ENCODE measurements around the gene CXCR5. TPM values are rescaled to one million over a fixed set of nuclear protein-coding genes. Genes with fewer than 3 reads are reported as not detected.
A peak's percentile ranks its signal among the peaks of the same experiment; 100 is the strongest.

CXCR5 gene
- total and polyA plus RNA-seq, 10 of the 15 experiments (the other 5 are each of a cell fraction or from before 2014, with no cell fraction given): 0.03 to 0.63 (median 0.25) TPM

- TF ChIP-seq SREBF2 (IDR thresholded peaks at IDR 0.05; ENCODE audit: low read length): no peak
- TF ChIP-seq POLR2AphosphoS2 (IDR thresholded peaks at IDR 0.05; ENCODE audit: low read depth, low read length): no peak
- no peak for TF ChIP-seq RELA (IDR thresholded peaks at IDR 0.05; ENCODE audit: borderline replicate concordance, partially characterized antibody)
- no peak for TF ChIP-seq PKNOX1 (IDR thresholded peaks at IDR 0.05)
- no peak for TF ChIP-seq TCF3 (IDR thresholded peaks at IDR 0.05; ENCODE audit: borderline replicate concordance, insufficient read depth, low read depth, low read length)
- TF ChIP-seq PBX3 (IDR thresholded peaks at IDR 0.05; ENCODE audit: insufficient replicate concordance, low read depth, low read length): no peak
- 0 out of 4 replicates have a peak, but pooled peaks have one; percentile 32 to 44 for TF ChIP-seq BHLHE40 (IDR thresholded peaks at IDR 0.05; ENCODE audit: borderline replicate concordance in 1 of 2, low read depth in 2 of 2, low read length in 1 of 2)
- no peak for TF ChIP-seq ZBTB4 (CRISPR knock-in tag; IDR thresholded peaks at IDR 0.05)
- TF ChIP-seq CBX3 (IDR thresholded peaks at IDR 0.05; ENCODE audit: borderline replicate concordance, low read depth): no peak
- TF ChIP-seq IRF4 (IDR thresholded peaks at IDR 0.05; ENCODE audit: low read depth, low read length): peak; percentile 96
- TF ChIP-seq ATF7 (IDR thresholded peaks at IDR 0.05; ENCODE audit: low read depth): peak; percentile 98
- TF ChIP-seq EGR1 (IDR thresholded peaks at IDR 0.05; ENCODE audit: borderline replicate concordance in 1 of 2, low read depth in 2 of 2, low read length in 2 of 2): no peak
- no peak for TF ChIP-seq HDGF (IDR thresholded peaks at IDR 0.05)
- no peak for TF ChIP-seq SP1 (IDR thresholded peaks at IDR 0.05; ENCODE audit: low read depth, low read length)
- no peak for TF ChIP-seq POLR2AphosphoS5 (IDR thresholded peaks at IDR 0.05; ENCODE audit: low read length)
- TF ChIP-seq ZNF24 (IDR thresholded peaks at IDR 0.05): no peak
- 0 out of 2 replicates have a peak, but pooled peaks have one; percentile 62 for TF ChIP-seq TBL1XR1 (IDR thresholded peaks at IDR 0.05; ENCODE audit: low read depth, low read length)
- no peak for TF ChIP-seq CBX5 (IDR thresholded peaks at IDR 0.05; ENCODE audit: low read depth)
- no peak for TF ChIP-seq HSF1 (IDR thresholded peaks at IDR 0.05; ENCODE audit: low read depth, low read length)
- no peak for TF ChIP-seq REST (IDR thresholded peaks at IDR 0.05; ENCODE audit: low read depth, low read length)
Measured at GRCh38 chr11:118838905-118839553, 44.7 kb upstream of the CXCR5 start (continued).
